Renal pelvis (tissue), 4 donors: ENCODE data around the gene PPP1R13B. TPM values are rescaled to one million over a fixed set of nuclear protein-coding genes. Genes with fewer than 3 reads are reported as not detected.
"Not testable (repeated sequence)": the region's sequence is repeated elsewhere in the genome, so short reads cannot be mapped to it uniquely, and the experiment has no call there.

Source experiments
- DNase-seq: peaks from one replicate; pipeline ENCODE4 v3.0.0-alpha.2; 2013
- polyA plus RNA-seq, 3 donors: library from polyadenylated mRNA; unstranded; fragments of 120-200 nt; gene quantifications; one replicate each; pipeline ENCODE4 v1.2.1, GENCODE V29; 2013; ENCODE audit not compliant: insufficient read length in 3 of 3

The PPP1R13B gene
- polyA plus RNA-seq, 3 donors: 29.6 to 43.6 (median 41.0) TPM

- DNase-seq: no peak
Observed at GRCh38 chr14:103862393-103862782, 15.0 kb upstream of the PPP1R13B start.

GRCh38 chr14:103861413-103862392 is 14.3 kb upstream of the PPP1R13B start:
- no peak for DNase-seq

- no peak for DNase-seq
Observed at GRCh38 chr14:103859416-103860202, 12.2 kb upstream of the PPP1R13B start.

- no peak for DNase-seq
Observed at GRCh38 chr14:103858063-103858781, 10.8 kb upstream of the PPP1R13B start.

GRCh38 chr14:103857256-103857655 is 9.9 kb upstream of the PPP1R13B start:
- no peak for DNase-seq

GRCh38 chr14:103856607-103857006 is 9.2 kb upstream of the PPP1R13B start:
- no peak for DNase-seq

GRCh38 chr14:103856105-103856504 is 8.7 kb upstream of the PPP1R13B start:
- DNase-seq: no peak

- no peak for DNase-seq
Observed at GRCh38 chr14:103855734-103856095, 8.3 kb upstream of the PPP1R13B start.

- peak; percentile 85 for DNase-seq
Observed at GRCh38 chr14:103854822-103855733, 7.7 kb upstream of the PPP1R13B start.

- no peak for DNase-seq
Observed at GRCh38 chr14:103854017-103854808, 6.8 kb upstream of the PPP1R13B start.

GRCh38 chr14:103849151-103849886 is 1.9 kb upstream of the PPP1R13B start:
- DNase-seq: no peak

GRCh38 chr14:103848175-103849077 is 1.1 kb upstream of the PPP1R13B start:
- no peak for DNase-seq

GRCh38 chr14:103846543-103847450 is 578 bp downstream of the PPP1R13B start:
- DNase-seq: peak; percentile 31

GRCh38 chr14:103846097-103846496 is 1.3 kb downstream of the PPP1R13B start:
- DNase-seq: no peak

- DNase-seq: no peak
Observed at GRCh38 chr14:103845327-103845726, 2.0 kb downstream of the PPP1R13B start.

- not testable (repeated sequence) for DNase-seq
Observed at GRCh38 chr14:103841265-103841664, 6.1 kb downstream of the PPP1R13B start.

GRCh38 chr14:103840014-103840413 is 7.4 kb downstream of the PPP1R13B start:
- DNase-seq: peak; percentile 42
